Measurements from ENCODE around the gene RALGAPB. TPM values are rescaled to one million over a fixed set of nuclear protein-coding genes. Genes with fewer than 3 reads are reported as not detected.

Gene RALGAPB
- total RNA-seq, 2 experiments from 2014 or later: 19.0 to 42.9 TPM

DNA sequence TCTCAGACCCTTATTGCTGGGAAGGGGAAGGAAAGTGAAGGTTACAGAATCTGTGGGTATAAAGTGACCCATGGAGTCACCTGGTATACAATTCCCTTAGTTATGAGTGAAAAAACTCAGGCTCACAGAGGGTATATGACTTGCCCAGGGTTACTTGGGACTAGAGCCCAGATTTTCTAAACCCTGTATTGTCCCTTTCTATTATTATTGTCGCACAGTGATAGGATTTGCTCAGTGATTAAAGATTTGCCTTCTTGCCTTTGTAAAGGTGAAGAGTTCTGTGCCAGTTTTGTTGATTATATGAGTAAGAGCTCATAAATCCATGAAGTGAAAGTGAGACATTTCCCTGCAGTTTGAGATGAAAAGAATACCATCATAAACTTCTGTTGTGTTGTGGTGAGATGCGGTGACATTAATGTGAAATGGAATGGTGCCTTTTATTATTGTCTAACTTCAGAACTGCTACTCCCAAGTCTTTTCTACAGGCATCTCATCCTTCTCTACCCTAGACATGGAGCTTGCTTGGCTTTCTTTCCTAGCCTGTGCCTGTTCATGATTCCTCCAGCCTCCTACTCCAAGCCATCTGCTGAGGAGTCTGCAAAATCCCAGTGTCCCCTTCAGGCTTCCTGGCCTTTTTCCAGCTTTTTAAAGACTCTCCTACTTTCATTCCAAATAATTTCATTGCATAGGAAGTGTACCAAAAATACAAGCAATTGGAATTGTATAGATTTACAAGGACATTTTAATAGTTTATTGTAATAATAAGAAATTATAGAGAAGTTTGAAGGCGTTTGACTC lies 74.8 kb downstream of the RALGAPB start:
- no peaks in the 10 kb centered on the region for H3K79me2 ChIP-seq (ENCODE audit: insufficient read depth, low read depth, low read length)
- CTCF ChIA-PET (ENCODE audit: unreplicated experiment): no interaction called here
- H3K4me2 ChIP-seq (ENCODE audit: low read length): no peak overlapping the region
- no peaks in the 10 kb centered on the region for H3K4me1 ChIP-seq (ENCODE audit: insufficient read depth, low read length, poor library complexity, severe bottlenecking)
- POLR2A ChIA-PET: interaction anchor here (0.6 kb wide), 1 partner anchor 25 kb away, joined by 3 read pairs; no protein-coding TSS in a partner anchor
- H3K27ac ChIP-seq (ENCODE audit: low read depth, low read length, poor library complexity, severe bottlenecking): no peak overlapping the region
- no peaks in the 10 kb centered on the region for H4K20me1 ChIP-seq (ENCODE audit: insufficient read depth, low read length)
- H2AFZ ChIP-seq (ENCODE audit: low read length): no peak overlapping the region
- no peak for DNase-seq (ENCODE audit: low spot score)
- intact Hi-C loops (cut with micrococcal nuclease; ENCODE audit: unreplicated experiment): no loop called here
- H3K36me3 ChIP-seq (ENCODE audit: insufficient read depth, low read length): peaks cover 91% of the 10 kb centered on the region
- H3K9me2 ChIP-seq (ENCODE audit: insufficient read depth, low read length): no peaks in the 10 kb centered on the region
- H3K4me3 ChIP-seq (ENCODE audit: low read depth, low read length, poor library complexity, severe bottlenecking): no peak overlapping the region
- no peaks in the 10 kb centered on the region for H3K9me3 ChIP-seq (ENCODE audit: low read length)
- BruUV-seq (replicated peaks): no TSS peak
- TF ChIP-seq EZH2phosphoT487 (IDR thresholded peaks at IDR 0.05; ENCODE audit: borderline replicate concordance, low read depth, low read length) (no peak), CTCF (conservative IDR thresholded peaks at IDR 0.05; ENCODE audit: low read length) (no peak)

- H3K79me2 ChIP-seq (ENCODE audit: insufficient read depth, low read depth, low read length): no peaks in the 10 kb centered on the region
Observed at GRCh38 chr20:38548356-38549083, 75.9 kb downstream of the RALGAPB start.

More at GRCh38 chr20:38548356-38549083, 75.9 kb downstream of the RALGAPB start:
- POLR2A ChIA-PET: interaction anchor here (1.0 kb wide), 1 partner anchor 15 kb away, joined by 6 read pairs; no protein-coding TSS in a partner anchor
- no peak overlapping the region for H2AFZ ChIP-seq (ENCODE audit: low read length)
- no peak for DNase-seq (ENCODE audit: low spot score)
- no peaks in the 10 kb centered on the region for H3K9me2 ChIP-seq (ENCODE audit: insufficient read depth, low read length)
- H3K27ac ChIP-seq (ENCODE audit: low read depth, low read length, poor library complexity, severe bottlenecking): no peak overlapping the region
- no peak for TF ChIP-seq EZH2phosphoT487 (IDR thresholded peaks at IDR 0.05; ENCODE audit: borderline replicate concordance, low read depth, low read length)
- no peak for TF ChIP-seq CTCF (conservative IDR thresholded peaks at IDR 0.05; ENCODE audit: low read length)
- H3K4me2 ChIP-seq (ENCODE audit: low read length): no peak overlapping the region
- no peaks in the 10 kb centered on the region for H4K20me1 ChIP-seq (ENCODE audit: insufficient read depth, low read length)
- no peaks in the 10 kb centered on the region for H3K9me3 ChIP-seq (ENCODE audit: low read length)
- peaks cover 92% of the 10 kb centered on the region for H3K36me3 ChIP-seq (ENCODE audit: insufficient read depth, low read length)
- no peaks in the 10 kb centered on the region for H3K4me1 ChIP-seq (ENCODE audit: insufficient read depth, low read length, poor library complexity, severe bottlenecking)
- CTCF ChIA-PET (ENCODE audit: unreplicated experiment): no interaction called here
- no TSS peak for BruUV-seq (replicated peaks)
- intact Hi-C loops (cut with micrococcal nuclease; ENCODE audit: unreplicated experiment): no loop called here
- no peak overlapping the region for H3K4me3 ChIP-seq (ENCODE audit: low read depth, low read length, poor library complexity, severe bottlenecking)
